CD4-positive, alpha-beta T cell treated with Interleukin-4 for 4 hours (primary cell): ENCODE measurements around the gene FRMD1.

Experiments
- DNase-seq: peaks from one replicate; pipeline ENCODE4 v3.0.0-alpha.2; 2020

Gene FRMD1

GRCh38 chr6:168053086-168053956, 25.7 kb downstream of the FRMD1 start:
- no peak for DNase-seq

DNA sequence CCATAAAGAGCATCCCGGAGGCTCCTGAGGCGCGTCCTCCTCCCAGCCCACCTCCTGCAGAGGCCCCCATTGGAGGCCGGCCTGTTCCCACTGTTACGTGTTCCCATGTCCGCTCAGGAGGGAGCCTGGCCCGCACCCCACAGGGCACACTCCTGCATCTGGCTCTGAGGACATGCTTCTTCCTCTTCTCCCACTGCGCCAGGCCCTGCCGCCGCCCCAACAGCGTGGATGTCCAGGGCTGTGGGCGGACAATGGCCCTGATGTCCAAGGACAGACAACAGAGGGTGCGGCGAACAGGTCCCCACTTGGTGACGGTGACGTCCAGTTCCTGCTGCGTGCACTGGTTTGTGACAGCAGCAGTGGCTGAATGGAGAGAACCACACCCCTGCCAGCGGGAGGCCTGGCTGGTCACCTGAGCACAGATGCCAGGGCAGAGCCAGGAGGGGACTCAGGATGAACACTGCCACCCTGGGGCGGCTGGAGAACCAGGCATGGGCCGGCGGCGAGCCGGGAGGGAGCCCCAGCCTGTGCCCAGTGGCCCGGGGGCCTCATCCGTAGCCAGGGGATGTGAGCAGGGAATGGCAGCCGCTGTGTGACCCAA, 26.6 kb downstream of the FRMD1 start:
- no peak for DNase-seq

DNA sequence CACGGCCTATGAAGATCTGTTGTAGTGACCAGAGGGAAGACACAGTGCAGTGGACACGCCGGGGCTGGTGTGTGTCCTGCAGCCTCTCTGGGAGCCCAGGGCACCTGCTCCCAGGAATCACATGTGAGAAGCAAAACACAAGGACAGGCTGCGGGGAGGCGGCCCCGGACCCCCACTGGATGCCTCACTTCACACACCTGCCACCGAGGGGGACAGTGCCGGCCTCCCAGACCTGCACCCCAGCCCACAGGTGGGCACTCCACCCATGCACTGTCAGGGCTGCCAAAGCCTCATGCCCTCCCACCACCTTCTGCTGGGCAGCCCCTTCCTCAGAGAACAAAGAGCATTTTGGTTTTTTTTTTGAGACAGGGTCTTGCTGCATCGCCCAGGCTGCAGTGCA, 27.4 kb downstream of the FRMD1 start:
- no peak for DNase-seq

- DNase-seq, result no peak
Measured at GRCh38 chr6:168050881-168051586, 28.0 kb downstream of the FRMD1 start.

DNA sequence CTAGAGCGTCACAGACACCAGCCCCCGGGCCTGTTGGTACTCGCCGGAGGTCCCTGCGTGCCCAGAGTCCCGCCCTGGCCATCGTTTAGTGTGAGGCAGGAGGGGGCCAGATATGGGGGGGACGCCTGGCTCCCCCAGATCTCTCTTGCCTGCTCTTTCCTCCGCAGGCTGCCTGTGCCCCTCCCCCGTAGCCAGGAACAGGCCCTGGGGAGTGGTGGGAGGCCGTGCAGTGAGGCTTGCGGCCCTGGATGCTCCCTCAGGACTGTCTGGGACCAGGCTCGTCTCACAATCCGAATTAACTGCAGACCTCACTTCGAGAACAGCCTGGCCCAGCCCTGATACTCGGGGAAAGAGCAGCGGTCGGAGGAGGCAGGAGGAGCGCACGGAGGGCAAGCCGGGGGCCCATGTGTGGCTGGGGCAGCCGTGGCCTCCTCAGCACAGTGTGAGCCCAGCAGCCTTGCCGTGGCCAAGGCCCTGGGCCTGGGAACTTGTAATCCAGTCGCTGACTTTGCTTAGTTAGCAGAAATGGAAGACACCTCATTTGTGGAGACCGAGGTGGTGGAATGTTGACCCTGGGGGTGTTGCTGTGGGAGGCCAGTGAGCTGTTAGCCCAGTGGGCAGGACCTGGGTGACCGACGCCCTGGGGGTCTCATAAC, 28.7 kb downstream of the FRMD1 start:
- DNase-seq, result no peak

- no peak for DNase-seq
Measured at GRCh38 chr6:168049706-168050224, 29.2 kb downstream of the FRMD1 start.

GRCh38 chr6:168049277-168049676, 29.7 kb downstream of the FRMD1 start:
- DNase-seq, result no peak

DNA sequence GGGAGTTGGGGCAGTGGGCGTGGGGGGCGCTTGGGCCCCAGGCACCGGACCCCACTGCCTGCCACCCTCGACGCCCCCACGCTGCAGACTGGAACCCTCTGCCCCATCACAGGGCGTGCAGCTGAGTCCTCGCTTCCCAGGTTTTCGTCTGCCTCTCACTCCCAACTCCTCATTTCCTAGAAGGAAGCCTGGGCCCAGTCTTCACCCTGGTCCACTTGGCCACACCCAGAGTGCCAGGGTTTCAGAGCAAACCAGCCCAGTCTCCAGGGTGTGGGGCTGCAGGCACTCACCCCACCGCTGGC, 30.3 kb downstream of the FRMD1 start:
- no peak for DNase-seq

- DNase-seq, result no peak
Measured at GRCh38 chr6:168047841-168048723, 30.9 kb downstream of the FRMD1 start.

DNA sequence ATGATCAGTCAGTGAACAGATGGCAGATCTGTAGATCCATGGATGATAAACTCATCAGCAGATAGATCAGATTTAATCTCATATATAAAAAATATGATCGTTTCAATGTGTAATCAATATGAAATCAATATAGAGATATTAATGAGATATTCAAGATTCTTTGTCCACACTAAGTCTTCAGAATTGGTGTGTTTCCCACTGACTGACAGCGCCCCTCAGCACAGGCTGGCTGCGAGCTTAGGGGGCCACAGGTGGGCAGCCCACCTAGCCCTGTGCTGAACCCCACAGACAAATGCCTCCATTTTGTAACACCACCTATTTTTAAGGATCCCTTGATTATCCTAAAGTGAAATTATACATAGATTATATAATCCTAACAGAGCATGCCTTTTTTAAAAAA, 32.3 kb downstream of the FRMD1 start:
- DNase-seq, result no peak

DNA sequence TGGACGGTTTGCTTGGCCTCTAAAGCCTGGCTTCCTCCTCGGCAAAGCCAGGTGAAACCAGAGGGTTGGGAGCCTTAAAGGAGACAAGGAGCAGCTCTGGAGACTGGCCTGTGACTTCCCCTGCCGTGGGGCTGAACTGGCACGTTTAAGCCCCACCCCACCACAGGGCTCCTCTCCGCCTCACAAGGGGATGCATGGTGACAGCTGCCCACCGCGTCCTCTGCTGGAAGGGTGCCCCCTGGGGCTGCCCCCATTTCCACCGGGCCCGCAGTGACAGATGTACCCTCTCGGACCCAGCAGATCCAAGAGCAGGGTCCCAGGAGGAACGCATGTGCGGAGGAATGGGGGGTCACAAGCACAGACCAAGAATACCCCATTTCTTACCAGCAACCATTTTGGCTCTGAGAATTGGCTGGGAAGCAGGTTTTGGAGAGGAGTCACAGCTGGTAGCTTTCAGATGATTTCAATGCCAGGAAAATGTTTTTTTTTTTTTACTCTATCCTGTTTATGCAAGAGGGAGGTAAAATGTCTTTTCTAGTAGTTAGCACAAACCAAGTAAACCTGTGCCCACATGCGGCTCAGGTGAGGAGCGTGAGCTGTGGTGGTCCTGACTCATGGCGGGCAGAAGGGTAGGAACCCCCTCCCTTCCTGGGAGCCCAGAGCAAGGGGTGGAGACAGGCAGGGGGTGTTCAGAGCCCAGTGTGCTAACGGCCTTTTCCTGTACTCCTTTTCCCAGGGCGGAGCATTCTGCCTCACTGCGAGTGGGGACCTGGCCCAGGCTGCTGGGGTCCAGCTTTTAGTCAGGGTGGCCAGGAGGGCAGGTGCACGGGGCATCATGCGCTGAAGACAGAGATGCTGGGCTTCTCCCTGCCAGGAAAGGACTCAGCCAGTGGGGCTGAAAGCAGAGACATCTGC, 33.0 kb downstream of the FRMD1 start:
- no peak for DNase-seq

GRCh38 chr6:168045141-168045691, 33.8 kb downstream of the FRMD1 start:
- DNase-seq, result no peak

GRCh38 chr6:168044521-168045130, 34.4 kb downstream of the FRMD1 start:
- no peak for DNase-seq

GRCh38 chr6:168043848-168044415, 35.1 kb downstream of the FRMD1 start:
- no peak for DNase-seq

GRCh38 chr6:168043193-168043847, 35.7 kb downstream of the FRMD1 start:
- no peak for DNase-seq

- no peak for DNase-seq
Measured at GRCh38 chr6:168042426-168043192, 36.4 kb downstream of the FRMD1 start.

- DNase-seq, result no peak
Measured at GRCh38 chr6:168041928-168042327, 37.1 kb downstream of the FRMD1 start.

GRCh38 chr6:168040856-168041496, 38.0 kb downstream of the FRMD1 start:
- no peak for DNase-seq
